DMS153 treated with DMSO at 0.1 percent for 48 hours (cell line): Measurements from ENCODE around the gene DPH7.
"Not testable (repeated sequence)": the region's sequence is repeated elsewhere in the genome, so short reads cannot be mapped to it uniquely, and the experiment has no call there.

ENCODE experiments used
- DNase-seq: peaks from one replicate; lab custom pipeline; 2025; ENCODE audit not compliant: unreplicated experiment; lab: John Stamatoyannopoulos, UW

The DPH7 gene

DNA sequence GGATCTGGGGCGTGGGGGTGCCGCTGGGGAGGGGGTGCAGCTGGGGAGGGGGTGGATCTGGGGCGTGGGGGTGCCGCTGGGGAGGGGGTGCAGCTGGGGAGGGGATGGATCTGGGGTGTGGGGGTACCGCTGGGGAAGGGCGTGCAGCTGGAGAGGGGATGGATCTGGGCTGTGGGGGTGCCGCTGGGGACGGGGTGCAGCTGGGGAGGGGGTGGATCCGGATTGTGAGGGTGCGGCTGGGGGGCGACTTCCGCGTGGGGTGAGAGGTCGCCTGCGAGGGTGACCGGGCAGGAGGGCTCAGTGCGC, 27.8 kb downstream of the DPH7 start:
- not testable (repeated sequence) for DNase-seq

DNA sequence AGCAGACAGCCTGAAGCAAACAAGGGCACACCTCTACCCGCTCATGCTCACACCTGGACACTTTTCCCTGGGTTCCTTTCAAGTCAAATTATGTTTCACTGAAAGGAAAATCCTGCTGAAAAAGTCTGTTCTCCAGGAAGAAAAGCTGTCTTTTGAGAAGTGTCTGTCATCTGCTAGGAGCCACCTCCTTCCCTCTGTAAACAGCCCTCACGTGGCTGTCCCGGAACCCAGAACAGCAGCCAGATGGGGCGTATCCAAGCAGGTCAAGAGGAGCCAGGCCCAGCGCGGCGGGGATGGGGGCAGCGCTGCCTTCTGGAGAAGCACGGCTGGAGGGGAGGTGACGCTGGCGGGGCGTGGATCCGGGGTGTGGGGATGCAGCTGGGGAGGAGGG, 28.5 kb downstream of the DPH7 start, which contains the start of gene PNPLA7:
PNPLA7 (minus strand) TSS at position 172 of the 391 bp plus-strand sequence. CDS start 205 bp downstream, outside the sequence.
- DNase-seq: peak; percentile 62

DNA sequence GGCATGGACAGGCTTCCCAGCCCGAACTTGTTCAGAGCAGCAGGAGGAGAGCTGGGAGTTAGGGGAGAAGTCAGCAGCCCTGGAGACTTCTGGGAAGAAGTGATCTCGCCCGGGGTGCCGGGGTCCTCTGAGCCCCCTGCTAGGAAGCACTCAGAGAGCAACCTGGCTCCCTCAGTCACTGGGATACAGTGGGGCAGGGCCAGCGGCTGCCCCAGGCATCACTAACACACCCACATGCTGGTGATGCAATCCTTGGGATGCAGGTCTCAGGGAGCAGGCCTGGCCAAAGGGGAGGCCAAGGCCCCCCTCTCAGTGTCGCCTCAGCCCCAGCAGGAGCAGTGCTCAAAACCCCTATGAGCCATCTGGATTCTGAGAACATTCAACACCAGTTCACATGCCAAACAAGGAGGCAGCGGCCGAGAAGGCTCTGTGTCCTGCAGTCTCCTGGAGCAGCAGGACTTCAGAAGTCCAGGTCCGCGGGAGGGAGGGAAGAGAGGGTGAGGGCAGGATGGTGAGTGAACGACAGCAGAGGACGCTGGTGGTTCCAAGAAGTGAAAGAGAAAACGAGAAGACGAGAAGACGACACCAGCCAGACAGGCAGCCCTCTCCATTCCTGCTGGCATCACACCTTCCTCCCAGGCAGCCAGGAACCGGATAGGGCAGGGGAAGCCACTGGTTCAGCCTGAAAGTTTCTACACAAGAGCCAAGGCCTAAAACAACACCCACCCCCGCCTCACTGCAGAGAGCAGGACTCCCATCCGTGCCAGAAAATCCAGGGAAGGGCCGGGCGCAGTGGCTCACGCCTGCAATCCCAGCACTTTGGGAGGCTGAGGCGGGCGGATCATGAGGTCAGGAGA, 30.8 kb downstream of the DPH7 start:
- no peak for DNase-seq

DNA sequence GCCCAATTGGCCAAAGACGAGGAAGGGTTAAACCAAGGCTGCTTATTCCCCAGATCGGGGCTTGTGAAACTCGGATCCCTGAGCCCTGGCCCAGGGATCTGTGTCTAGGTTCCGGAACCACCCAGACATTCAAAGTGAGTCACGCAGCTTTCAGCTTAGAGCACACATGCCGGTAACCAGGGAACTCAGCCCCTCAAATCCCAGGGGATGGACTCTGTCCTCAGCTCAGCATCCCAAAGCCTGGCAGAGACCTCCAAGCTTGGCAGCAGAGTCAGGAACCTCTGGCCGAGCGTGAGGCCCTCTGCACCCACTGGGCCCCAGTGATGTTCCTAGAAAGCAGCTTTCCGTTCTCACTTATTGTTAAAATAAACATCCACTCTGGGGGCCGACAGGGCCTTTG, 33.6 kb downstream of the DPH7 start:
- no peak for DNase-seq

DNA sequence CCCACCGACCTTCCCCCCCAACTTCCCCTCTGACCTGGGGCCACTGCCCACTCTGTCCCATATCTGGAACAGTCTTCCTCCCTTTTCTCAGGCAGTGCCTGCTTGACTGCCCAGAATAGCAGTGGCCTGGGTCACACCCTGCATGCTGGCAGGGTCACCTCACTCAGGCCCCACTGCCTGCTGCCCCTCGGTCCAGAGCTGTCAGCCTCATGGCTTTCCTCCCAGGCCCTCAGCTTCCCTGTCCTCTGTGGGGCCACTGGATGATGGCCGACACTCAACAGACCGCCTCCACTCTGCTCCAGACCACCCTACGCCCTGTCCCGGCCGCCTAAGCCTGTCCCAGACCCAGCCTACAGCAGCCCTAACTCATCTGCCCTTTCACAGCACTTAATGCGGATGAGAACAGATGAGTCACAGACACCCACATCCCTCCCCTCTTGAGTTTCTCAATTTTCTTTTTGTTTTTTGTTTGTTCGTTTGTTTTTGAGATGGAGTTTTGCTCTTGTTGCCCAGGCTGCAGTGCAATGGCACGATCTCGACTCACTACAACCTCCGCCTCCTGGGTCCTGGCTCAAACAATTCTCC, 34.5 kb downstream of the DPH7 start:
- DNase-seq: no peak

DNA sequence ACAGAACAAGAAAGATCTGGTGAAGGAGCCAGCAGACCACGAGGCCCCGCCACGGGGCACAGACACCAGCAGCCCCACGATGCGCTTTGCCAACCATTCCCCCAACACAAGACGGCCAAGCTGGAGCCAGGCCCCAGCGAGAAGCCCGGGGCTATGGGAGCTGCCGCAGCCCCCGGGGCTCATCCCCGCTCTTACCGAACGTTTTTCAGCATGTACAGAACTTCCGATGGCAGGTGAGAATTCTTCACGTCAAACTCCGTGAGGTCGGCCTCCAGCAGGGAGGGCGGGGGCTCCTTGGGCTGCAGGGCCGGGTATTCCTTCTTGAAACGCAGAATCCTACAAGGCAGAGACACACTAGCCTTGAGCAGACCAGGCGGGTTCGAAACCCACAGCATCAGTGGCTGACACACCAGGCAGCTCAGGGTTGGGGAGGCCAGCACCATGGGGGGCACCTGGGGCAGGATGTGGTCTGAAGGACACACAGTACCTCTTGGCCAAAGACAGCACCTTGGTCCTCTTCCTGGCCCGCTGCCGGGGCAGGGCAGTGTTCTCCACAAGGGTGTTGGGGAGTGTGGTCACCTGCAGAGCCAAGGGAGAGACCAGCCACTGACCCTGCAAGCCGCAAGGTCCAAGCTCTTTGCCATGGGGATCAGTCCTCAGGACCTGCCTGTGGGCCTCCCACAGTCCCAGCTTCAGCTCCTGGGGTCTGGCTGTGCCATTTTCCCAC, 35.3 kb downstream of the DPH7 start:
- no peak for DNase-seq

DNA sequence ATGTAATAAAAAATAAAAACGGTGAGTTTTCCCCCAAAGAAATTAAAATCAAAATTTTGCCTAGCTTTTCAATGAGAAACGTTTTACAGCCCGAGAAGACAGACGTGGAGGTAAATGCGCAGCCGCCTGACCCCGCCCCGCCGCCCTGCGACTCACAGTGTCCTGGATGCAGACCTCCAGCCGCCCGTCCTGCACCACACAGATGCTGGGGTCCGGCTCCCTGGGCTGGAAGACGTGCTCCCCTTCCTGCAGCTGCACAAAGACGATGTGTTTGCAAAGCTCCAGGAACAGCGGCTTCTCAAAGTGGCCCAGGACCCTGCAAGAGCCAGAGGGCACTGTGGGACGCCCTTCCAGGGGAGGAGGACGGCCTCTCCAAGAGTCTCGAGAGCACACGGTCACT, 36.2 kb downstream of the DPH7 start:
- no peak for DNase-seq

DNA sequence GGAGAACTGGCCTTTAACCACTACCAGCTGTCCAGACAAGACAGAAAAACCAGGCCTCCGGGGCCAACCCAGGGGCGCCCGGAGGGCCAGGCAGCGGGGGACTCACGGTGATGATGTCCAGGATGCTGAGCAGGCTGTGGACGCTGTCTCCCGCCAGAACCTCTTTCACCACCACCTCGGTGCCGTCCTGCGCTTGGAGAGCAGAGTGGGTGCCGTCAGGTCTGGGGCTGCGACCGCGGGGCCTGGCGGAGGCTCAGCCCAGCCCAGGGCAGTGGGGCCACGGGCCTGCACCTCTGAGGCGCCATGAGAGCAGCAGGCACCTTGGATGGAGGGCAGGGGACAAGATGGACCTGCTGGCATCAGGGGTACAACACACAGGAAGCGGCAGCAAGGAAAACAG, 38.2 kb downstream of the DPH7 start:
- no peak for DNase-seq

DNA sequence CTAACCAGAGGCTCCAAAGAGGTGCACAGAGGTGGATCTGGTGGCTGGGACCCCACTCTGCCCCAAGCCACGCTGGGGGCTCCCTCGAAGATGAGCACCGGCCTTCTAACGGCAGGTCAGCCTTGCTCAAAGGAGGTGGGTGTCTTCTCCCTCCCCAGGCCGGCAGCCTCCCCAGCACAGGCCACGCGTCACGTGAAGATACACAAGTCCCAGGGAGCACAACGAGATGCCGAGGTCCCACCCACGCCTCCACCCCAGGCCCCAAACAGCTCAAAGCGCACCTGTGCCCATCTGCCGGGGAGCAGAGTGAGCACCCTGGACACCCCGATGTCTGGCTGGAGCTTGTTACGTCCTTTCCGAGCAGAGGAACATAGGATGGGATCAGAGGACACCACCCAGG, 40.7 kb downstream of the DPH7 start:
- DNase-seq: no peak

DNA sequence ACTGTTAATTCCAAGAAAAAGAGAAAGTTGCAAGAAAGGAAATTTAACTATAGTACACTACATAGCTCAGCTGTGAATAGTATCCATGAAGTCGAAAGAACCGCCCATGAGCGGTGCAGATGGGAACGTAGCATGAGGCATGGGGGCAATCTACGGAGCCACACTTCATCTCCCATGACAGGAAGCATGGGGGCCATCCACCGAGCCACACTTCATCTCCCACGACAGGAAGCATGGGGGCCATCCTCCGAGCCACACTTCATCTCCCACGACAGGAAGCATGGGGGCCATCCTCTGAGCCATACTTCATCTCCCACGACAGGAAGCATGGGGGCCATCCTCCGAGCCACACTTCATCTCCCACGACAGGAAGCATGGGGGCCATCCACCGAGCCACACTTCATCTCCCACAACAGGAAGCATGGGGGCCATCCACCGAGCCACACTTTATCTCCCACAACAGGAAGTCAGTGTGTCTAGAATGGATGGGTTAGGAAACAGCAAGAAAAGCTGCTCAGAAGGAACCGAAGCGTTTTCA, 42.1 kb downstream of the DPH7 start:
- DNase-seq: not testable (repeated sequence)

DNA sequence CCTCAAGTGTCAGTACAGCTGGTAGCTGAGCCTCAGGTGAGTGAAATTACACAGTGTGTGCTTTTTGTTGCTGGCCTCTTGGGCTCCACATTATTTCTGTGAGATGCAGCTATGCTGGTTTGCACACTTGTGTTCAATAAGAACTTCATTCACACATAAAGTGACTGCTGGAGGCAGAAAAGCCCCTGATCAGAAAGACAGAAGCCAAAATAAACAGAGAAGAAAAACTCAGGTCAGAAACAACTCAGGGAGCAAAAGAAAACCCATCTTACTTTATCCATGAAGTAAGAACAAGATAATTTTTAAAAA, 43.7 kb downstream of the DPH7 start:
- no peak for DNase-seq

DNA sequence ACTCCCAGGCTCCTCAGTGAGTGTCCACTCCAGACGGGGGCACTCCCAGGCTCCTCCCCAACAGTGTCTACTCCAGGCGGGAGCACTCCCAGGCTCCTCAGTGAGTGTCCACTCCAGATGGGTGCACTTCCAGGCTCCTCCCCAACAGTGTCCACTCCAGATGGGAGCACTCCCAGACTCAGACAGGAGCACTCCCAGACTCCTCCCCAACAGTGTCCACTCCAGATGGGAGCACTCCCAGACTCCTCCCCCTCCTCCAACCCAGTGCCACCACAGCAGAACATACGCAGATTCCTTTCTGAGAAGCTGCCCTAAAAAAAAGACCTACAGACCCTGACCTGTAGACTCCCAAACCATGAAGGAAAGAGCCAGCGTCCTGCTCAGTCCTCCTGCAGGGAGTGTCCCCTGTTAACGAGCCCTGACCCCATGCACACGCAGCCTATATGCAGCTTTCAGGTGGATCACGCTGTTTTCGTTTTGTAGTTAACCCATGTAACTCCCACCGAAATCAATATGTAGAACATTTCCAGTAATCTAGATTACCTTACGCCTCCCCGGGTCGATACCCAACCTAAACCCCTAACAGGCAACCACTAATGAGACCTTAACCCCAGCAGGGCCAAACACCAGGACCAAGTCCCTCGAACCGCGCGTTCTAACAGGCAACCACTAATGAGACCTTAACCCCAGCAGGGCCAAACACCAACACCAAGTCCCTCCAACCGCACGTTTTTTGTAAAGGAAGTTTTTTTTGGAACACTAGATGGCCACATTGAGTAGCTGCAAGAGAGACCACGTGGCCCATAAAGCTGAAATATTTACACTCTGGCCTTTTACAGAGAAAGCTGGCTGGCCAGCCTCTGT, 44.2 kb downstream of the DPH7 start:
- peak; percentile 60 for DNase-seq

DNA sequence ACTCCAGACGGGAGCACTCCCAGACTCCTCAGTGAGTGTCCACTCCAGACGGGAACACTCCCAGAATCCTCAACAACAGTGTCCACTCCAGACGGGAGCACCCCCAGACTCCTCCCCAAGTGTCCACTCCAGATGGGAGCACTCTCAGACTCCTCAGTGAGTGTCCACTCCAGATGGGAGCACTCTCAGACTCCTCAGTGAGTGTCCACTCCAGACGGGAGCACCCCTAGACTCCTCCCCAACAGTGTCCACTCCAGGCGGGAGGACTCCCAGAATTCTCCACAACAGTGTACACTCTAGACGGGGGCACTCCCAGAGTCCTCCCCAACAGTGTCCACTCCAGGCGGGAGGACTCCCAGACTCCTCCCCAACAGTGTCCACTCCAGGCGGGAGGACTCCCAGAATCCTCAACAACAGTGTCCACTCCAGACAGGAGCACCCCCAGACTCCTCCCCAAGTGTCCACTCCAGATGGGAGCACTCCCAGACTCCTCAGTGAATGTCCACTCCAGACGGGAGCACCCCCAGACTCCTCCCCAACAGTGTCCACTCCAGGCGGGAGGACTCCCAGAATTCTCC, 45.7 kb downstream of the DPH7 start:
- not testable (repeated sequence) for DNase-seq

DNA sequence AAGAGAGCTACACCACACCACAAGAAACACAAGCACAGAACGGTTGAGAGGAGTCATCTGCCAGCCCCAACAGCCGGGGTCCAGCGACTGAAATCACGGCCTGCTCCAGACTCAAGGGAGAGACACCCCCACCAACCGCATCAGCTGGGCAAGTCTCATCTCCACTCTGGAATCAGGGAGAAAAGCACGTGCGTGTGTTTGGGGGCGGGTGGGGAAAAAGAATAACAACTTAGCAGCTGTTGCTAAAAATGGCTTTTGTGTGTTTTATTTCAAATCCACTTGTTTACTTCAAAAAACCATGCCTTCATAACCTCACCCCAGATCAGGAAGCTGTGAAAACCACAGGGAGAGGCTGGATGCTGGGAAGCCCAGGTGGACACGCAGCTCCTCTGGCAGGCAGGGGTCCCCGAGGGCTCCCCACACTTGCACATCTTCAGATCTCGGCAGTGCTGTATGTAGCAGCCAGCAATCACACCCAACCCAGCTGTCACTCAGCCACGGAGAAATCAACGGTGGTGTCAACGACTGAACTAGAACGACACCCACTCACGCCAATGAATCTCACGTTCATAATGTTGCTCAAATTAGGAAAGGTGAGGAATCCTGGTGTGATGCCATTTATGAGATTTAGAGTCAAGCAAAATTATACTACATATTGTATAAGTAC, 47.5 kb downstream of the DPH7 start:
- DNase-seq: no peak

DNA sequence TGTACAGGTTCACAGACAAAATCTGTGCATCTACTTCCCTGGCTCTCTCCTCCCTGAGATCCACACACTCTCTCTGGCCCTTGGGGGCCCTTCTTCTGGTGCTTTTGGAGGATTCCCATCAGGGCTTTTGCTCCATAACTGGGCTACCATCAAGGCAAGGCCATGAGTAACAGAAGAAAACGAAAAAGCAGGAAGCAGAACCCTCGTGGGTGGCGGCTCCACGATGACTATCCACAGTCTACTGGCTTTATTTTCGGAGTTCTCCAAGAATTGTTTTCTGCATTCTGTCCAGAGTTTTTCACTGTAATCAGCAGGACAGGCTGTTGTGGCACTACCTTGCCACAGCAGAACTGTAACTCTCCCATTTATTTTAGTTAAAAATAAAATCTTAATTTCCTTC, 48.4 kb downstream of the DPH7 start:
- no peak for DNase-seq

DNA sequence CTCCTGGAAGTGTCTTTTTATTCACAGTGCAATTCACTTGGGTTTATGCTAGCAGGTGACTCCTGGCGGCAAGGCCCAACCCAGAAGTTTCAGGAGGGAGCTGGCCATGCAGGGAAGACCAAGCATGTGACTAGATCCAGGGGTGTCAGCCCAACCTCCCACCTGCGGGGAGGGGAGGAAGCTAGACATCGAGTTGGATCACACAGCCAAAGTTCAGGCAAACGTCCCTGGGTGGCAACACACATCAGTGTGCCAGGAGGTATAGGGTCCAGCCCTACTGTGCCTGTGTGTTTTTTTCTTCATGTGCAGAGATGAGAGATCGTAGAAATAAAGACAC, 53.8 kb downstream of the DPH7 start:
- no peak for DNase-seq

DNA sequence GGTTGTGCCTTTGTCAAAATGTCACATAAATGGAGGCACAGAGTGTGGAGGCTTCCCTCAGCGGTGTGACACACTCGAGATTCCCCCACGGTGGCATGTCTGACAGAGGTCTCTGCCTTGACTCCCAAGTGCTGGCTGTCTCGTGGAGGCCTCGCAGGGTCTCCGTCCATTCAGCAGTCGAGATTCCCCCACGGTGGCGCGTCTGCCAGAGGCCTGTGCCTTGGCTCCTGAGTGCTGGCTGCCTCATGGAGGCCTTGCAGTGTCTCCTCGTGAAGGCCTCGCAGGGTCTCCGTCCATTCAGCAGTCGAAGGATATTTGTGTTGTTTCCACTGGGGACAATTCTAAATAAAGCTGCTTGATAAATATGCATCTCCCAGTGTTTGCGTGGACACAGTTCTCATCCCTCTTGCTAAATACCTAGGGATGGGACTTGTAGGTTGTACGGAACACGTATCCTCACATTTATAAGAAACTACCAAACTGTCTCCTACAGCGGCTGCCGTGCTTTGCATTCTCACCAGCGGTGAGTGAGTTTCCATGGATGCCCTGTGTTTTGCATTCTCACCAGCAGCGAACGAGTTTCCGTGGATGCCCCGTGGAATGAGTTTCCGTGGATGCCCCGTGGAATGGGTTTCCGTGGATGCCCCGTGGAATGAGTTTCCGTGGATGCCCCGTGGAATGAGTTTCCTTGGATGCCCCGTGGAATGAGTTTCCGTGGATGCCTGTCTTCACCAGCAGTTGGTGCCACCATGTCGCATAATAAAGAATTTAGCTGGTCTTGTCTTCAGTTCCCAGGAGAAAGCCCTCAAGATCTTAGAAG, 54.4 kb downstream of the DPH7 start:
- no peak for DNase-seq

DNA sequence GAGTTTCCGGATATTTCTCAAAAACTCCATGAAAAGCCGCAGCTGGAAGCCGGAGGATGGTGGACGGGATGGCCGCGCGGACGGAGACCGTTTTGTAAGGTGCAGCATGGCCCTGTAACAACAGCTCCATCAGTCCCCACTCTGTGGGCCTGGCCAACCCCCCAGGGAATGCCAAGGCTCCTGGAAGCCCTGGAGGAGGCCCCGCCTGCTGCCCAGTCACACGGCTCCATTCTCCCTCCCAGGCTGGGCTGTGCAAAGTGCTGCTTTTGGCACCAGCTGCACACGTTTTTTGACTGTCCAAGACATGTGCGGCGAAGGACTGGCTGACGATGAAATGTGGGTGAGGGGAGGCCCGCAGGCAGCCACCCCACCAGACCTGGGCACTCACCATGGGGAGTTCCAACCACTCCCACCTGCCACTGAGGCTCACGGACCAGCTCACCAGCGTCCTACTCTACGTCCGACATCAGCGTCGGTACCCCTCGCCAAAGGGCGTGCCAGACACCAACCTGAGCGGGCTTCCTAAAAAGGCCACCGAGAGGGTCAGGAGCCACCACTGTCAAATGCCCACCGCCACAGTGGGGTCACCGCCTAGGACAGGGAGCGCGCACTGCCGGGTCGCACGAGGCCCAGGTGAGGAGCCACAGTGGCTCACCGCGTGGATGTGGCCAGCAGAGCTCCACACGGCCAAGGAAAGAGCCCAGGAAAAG, 55.8 kb downstream of the DPH7 start:
- no peak for DNase-seq
